ENCODE data around the gene HFM1. TPM values are rescaled to one million over a fixed set of nuclear protein-coding genes. Genes with fewer than 3 reads are reported as not detected.

The HFM1 gene, protein sequence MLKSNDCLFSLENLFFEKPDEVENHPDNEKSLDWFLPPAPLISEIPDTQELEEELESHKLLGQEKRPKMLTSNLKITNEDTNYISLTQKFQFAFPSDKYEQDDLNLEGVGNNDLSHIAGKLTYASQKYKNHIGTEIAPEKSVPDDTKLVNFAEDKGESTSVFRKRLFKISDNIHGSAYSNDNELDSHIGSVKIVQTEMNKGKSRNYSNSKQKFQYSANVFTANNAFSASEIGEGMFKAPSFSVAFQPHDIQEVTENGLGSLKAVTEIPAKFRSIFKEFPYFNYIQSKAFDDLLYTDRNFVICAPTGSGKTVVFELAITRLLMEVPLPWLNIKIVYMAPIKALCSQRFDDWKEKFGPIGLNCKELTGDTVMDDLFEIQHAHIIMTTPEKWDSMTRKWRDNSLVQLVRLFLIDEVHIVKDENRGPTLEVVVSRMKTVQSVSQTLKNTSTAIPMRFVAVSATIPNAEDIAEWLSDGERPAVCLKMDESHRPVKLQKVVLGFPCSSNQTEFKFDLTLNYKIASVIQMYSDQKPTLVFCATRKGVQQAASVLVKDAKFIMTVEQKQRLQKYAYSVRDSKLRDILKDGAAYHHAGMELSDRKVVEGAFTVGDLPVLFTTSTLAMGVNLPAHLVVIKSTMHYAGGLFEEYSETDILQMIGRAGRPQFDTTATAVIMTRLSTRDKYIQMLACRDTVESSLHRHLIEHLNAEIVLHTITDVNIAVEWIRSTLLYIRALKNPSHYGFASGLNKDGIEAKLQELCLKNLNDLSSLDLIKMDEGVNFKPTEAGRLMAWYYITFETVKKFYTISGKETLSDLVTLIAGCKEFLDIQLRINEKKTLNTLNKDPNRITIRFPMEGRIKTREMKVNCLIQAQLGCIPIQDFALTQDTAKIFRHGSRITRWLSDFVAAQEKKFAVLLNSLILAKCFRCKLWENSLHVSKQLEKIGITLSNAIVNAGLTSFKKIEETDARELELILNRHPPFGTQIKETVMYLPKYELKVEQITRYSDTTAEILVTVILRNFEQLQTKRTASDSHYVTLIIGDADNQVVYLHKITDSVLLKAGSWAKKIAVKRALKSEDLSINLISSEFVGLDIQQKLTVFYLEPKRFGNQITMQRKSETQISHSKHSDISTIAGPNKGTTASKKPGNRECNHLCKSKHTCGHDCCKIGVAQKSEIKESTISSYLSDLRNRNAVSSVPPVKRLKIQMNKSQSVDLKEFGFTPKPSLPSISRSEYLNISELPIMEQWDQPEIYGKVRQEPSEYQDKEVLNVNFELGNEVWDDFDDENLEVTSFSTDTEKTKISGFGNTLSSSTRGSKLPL (N-terminal part only)
- total RNA-seq (2014; rRNA removed; shearing (Covaris generic)) (3.3 and 5.2 TPM in 2 replicates), polyA plus RNA-seq (2016; fragmentation: Nextera tagmentation; extraction: Ambion mirVana) (1.5 and 2.3 TPM in 2 replicates)
- long read RNA-seq, result 0 reads

DNA sequence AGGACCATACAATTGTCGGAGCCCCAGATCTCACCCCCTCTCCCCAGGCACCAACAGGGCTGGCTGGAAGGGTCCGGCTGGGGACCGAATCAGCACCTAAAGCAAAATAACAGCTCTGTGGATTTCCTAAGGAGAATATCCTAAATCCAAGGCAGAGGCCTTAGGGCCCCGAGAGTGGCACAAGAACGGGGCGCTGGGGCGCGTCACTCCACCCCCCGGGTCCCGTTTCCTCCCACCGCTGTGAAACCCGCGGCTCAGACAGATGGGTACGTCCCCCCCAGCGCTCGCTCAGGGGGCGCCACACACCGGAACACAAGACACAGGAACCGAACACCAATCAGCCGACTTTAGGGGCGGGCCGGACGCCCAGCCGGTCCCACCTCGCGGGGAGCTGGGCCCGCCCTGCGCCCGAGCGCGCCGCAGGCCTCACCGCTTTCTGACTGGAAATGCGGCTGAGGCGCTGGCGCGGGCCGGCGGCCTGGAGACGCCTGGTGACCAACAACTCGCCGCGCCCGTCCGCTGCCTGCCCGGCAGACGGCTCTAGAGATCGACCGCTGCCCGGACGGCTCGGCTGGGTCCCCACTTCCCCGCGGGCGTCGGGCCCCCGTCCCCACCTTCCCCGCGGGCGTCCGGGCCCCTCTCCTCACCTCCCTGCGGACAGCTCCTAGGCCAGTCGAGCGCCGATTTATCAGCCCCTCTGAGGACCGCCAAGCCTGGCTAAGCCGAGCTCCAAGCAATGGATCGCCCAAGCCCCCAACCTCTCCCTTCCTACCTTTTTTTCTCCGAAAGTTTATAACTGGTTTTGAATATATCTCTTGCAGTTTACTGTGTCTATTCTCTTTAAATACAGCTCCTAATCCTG lies at the start of gene HFM1:
Gene HFM1, minus strand, starts transcription at position 687 of the 862 bp plus-strand sequence. CDS start 3,755 bp downstream, outside the sequence.
- H3K36me3 Mint-ChIP-seq (ENCODE audit: low read depth), result no peaks in the 10 kb centered on the region
- H3K9me3 Mint-ChIP-seq, result no peaks in the 10 kb centered on the region
- H3K9me2 ChIP-seq (ENCODE audit: insufficient read depth), result no peaks in the 10 kb centered on the region
- no peaks in the 10 kb centered on the region for H3K36me3 ChIP-seq (ENCODE audit: insufficient read depth)
- H3F3A ChIP-seq (replicated peaks; ENCODE audit: low read depth), result no peaks in the 10 kb centered on the region
- no peaks in the 10 kb centered on the region for H4K20me1 ChIP-seq (replicated peaks; ENCODE audit: insufficient read depth)
- peak within 1 kb of the TSS; percentile 76 for H2AFZ ChIP-seq
- DNase-seq (ENCODE audit: low spot score), result peak; percentile 93
- ATAC-seq, result peak; percentile 96
- peak within 1 kb of the TSS; percentile 81; the same call in 1 of the 2 replicates for H3K27ac Mint-ChIP-seq
- peaks cover 2% of the 10 kb centered on the region for H3K27me3 Mint-ChIP-seq (ENCODE audit: insufficient read depth, low read depth, poor library complexity)
- peak within 1 kb of the TSS; percentile 61 for H3K4me2 ChIP-seq
- peak within 1 kb of the TSS; percentile 81; the same call in 1 of the 2 replicates for H3K27ac ChIP-seq (ENCODE audit: low read depth)
- peak within 1 kb of the TSS; percentile 84 for H3K4me3 Mint-ChIP-seq
- peaks cover 5% of the 10 kb centered on the region; the same call in 1 of the 2 replicates for H3K4me1 ChIP-seq (ENCODE audit: insufficient read depth)
- peak within 1 kb of the TSS; percentile 70 for H3K4me3 ChIP-seq
- H3K79me2 ChIP-seq (replicated peaks; ENCODE audit: insufficient read depth), result no peaks in the 10 kb centered on the region
- peaks cover 13% of the 10 kb centered on the region for H3K4me1 Mint-ChIP-seq
- no peaks in the 10 kb centered on the region for H3K27me3 ChIP-seq (ENCODE audit: insufficient read depth)
- TF ChIP-seq ZNF114 (CRISPR knock-in tag; IDR thresholded peaks at IDR 0.05) (no peak), ZNF462 (CRISPR knock-in tag; IDR thresholded peaks at IDR 0.05) (no peak), STAT1 (IDR thresholded peaks at IDR 0.05; ENCODE audit: unreplicated experiment) (no peak), ETS1 (IDR thresholded peaks at IDR 0.05) (peak; percentile 47; the same call in 1 of the 2 replicates), REST (IDR thresholded peaks at IDR 0.05; ENCODE audit: unreplicated experiment) (peak; percentile 55), EZH2 (IDR thresholded peaks at IDR 0.05; ENCODE audit: low read depth, unreplicated experiment) (no peak)

Measured in GM23338 (cell line).